Upper lobe of left lung (tissue), 6 donors: ENCODE results near the gene MYO1H. TPM values are rescaled to one million over a fixed set of nuclear protein-coding genes. Genes with fewer than 3 reads are reported as not detected.

Source experiments
- ATAC-seq, 2 donors: fragments of 200-7000 bp; cut with Tn5 transposase; one replicate each; pipeline ENCODE4 v1.9.1; 2022; ENCODE audit warnings: mild to moderate bottlenecking in 2 of 2, moderate library complexity in 2 of 2; ENCODE audit not compliant: low FRiP score in 2 of 2
- DNase-seq, 2 donors: peaks; one replicate each; pipeline ENCODE4 v3.0.0-alpha.2; 2019 to 2020
- H3K27ac ChIP-seq, 4 donors: fragments of 200-600 bp; sonication (generic); one replicate each; pipeline ENCODE4 v1.5.1; 2016 to 2019
- H3K27me3 ChIP-seq, 4 donors: fragments of 200-600 bp; sonication (generic); one replicate each; pipeline ENCODE4 v1.5.1; 2017 to 2019
- H3K36me3 ChIP-seq, 4 donors: fragments of 200-600 bp; sonication (generic); one replicate each; pipeline ENCODE4 v1.5.1; 2016 to 2019
- H3K4me1 ChIP-seq, 4 donors: fragments of 200-600 bp; sonication (generic); one replicate each; pipeline ENCODE4 v1.5.1; 2018 to 2019
- H3K4me3 ChIP-seq, 4 donors: fragments of 200-600 bp; sonication (generic); one replicate each; pipeline ENCODE4 v1.5.1; 2017 to 2019; ENCODE audit warnings: mild to moderate bottlenecking in 2 of 4, moderate library complexity in 1 of 4
- H3K9me3 ChIP-seq, 4 donors: fragments of 200-600 bp; sonication (generic); one replicate each; pipeline ENCODE4 v1.5.1; 2018 to 2019
- CTCF ChIP-seq, 6 experiments: fragments of 450-650 bp in 4 of 6; fragments of 200-600 bp in 2 of 6; sonication (generic) in 2 of 6; IDR thresholded peaks; one replicate each; pipeline ENCODE4 v1.5.1; 2016 to 2019; ENCODE audit warnings: antibody characterized with exemption in 6 of 6
- EP300 ChIP-seq, 4 donors: sonication (generic); formaldehyde crosslinking; IDR thresholded peaks; one replicate each; pipeline ENCODE4 v1.5.1; 2017; ENCODE audit warnings: antibody characterized with exemption in 4 of 4, control low read depth in 2 of 4
- POLR2A ChIP-seq, 4 donors: fragments of 450-650 bp; IDR thresholded peaks; one replicate each; pipeline ENCODE4 v1.5.1; 2016 to 2017; ENCODE audit warnings: antibody characterized with exemption in 4 of 4, mild to moderate bottlenecking in 2 of 4
- POLR2AphosphoS5 ChIP-seq, 2 donors: sonication (generic); formaldehyde crosslinking; IDR thresholded peaks; one replicate each; pipeline ENCODE4 v1.5.1; 2017; ENCODE audit warnings: antibody characterized with exemption in 2 of 2
- WGBS, 2 donors: methylation state at CpG; one replicate each; pipeline ENCODE4 v1.1.5; 2017 to 2018; 5-methylcytosine and 5-hydroxymethylcytosine counted together
- total RNA-seq, 6 donors: library from RNA; depleted of rRNA in 4 of 6; stranded (reverse); fragments of >200 nt in 4 of 6; gene quantifications; one replicate each; pipeline versions ENCODE4 v1.1.0 to v1.2.1, GENCODE V29; 2016 to 2021
- donor health status: DM: no; HTN: no; CAD: no; lungs with moderate emphysema.
- donor health status: DM: no; HTN: yes; CAD: no; lungs with severe emphysema.

Gene MYO1H
- total RNA-seq, 6 donors from 2014 or later: 0.17 to 0.51 (median 0.46) TPM; not detected in 3

GRCh38 chr12:109476807-109477184, 129.1 kb downstream of the MYO1H start:
- H3K4me3 ChIP-seq: peak overlapping the region; percentile 85 to 99 (median 94)
- 0 to 1% methylated on average over 11 of the region's 11 CpGs for WGBS, 2 donors
- no peaks in the 10 kb centered on the region for H3K9me3 ChIP-seq
- peak in 1 of 2 donors; percentile 21 for ATAC-seq
- H3K4me1 ChIP-seq: peaks cover 42 to 68% (median 48%) of the 10 kb centered on the region in 4 donors
- TF ChIP-seq CTCF (IDR thresholded peaks at IDR 0.05): no peak
- TF ChIP-seq POLR2AphosphoS5 (IDR thresholded peaks at IDR 0.05): no peak
- no peak for TF ChIP-seq EP300 (IDR thresholded peaks at IDR 0.05)
- TF ChIP-seq POLR2A (IDR thresholded peaks at IDR 0.05): no peak
- no peak for DNase-seq
- peak overlapping the region; percentile 96 to 100 (median 98) for H3K27ac ChIP-seq
- H3K27me3 ChIP-seq: no peaks in the 10 kb centered on the region
- H3K36me3 ChIP-seq: peaks cover 0 to 9% (median 0%) of the 10 kb centered on the region in 4 donors

- peak; percentile 86 to 96 for DNase-seq
- H3K4me1 ChIP-seq: peaks cover 42 to 64% (median 47%) of the 10 kb centered on the region in 4 donors
- TF ChIP-seq EP300 (IDR thresholded peaks at IDR 0.05) (no peak), CTCF (IDR thresholded peaks at IDR 0.05) (peak in 5 of 6 experiments; percentile 8 to 66 (median 38)), POLR2A (IDR thresholded peaks at IDR 0.05) (peak in 3 of 4 donors; percentile 47 to 77 (median 60)), POLR2AphosphoS5 (IDR thresholded peaks at IDR 0.05) (peak; percentile 65 to 77)
- peaks cover 0 to 13% (median 0%) of the 10 kb centered on the region in 4 donors for H3K36me3 ChIP-seq
- no peaks in the 10 kb centered on the region for H3K9me3 ChIP-seq
- 0% methylated on average over 19 to 45 of the region's 54 CpGs for WGBS, 2 donors
- peak within 1 kb of the TSS; percentile 96 to 100 (median 98) for H3K27ac ChIP-seq
- peak; percentile 97 to 100 for ATAC-seq
- no peaks in the 10 kb centered on the region for H3K27me3 ChIP-seq
- peak within 1 kb of the TSS; percentile 85 to 99 (median 94) for H3K4me3 ChIP-seq
Observed at GRCh38 chr12:109477185-109477962, 129.7 kb downstream of the MYO1H start, which contains the start of the genes KCTD10 and UBE3B. Gene KCTD10, minus strand, starts transcription at chr12:109477300. Its CDS starts 38 bp downstream, at chr12:109477262. Gene UBE3B, plus strand, starts transcription at chr12:109477634. Its CDS starts 5,918 bp downstream, at chr12:109483552.

- WGBS, 2 donors: 4 to 5% methylated on average over 7 to 9 of the region's 9 CpGs
- ATAC-seq: no peak
- Histone ChIP-seq H3K27me3 (no peaks in the 10 kb centered on the region), H3K4me3 (peak overlapping the region; percentile 85 to 99 (median 94)), H3K36me3 (peaks cover 0 to 13% (median under 1%) of the 10 kb centered on the region in 4 donors), H3K27ac (peak overlapping the region; percentile 96 to 100 (median 98)), H3K4me1 (peaks cover 42 to 58% (median 44%) of the 10 kb centered on the region in 4 donors), H3K9me3 (no peaks in the 10 kb centered on the region)
- no peak for DNase-seq
- no peak for TF ChIP-seq EP300 (IDR thresholded peaks at IDR 0.05)
- TF ChIP-seq POLR2AphosphoS5 (IDR thresholded peaks at IDR 0.05): no peak
- TF ChIP-seq POLR2A (IDR thresholded peaks at IDR 0.05): no peak
- TF ChIP-seq CTCF (IDR thresholded peaks at IDR 0.05): no peak
Observed at GRCh38 chr12:109477963-109478315, 130.2 kb downstream of the MYO1H start.

GRCh38 chr12:109479761-109480160, 132.1 kb downstream of the MYO1H start:
- DNase-seq (no peak), ATAC-seq (no peak)
- TF ChIP-seq CTCF (IDR thresholded peaks at IDR 0.05): no peak
- no peak for TF ChIP-seq EP300 (IDR thresholded peaks at IDR 0.05)
- TF ChIP-seq POLR2AphosphoS5 (IDR thresholded peaks at IDR 0.05): no peak
- TF ChIP-seq POLR2A (IDR thresholded peaks at IDR 0.05): no peak
- Histone ChIP-seq H3K4me3 (no peak overlapping the region), H3K36me3 (peaks cover 8 to 23% (median 18%) of the 10 kb centered on the region in 4 donors), H3K4me1 (peaks cover 28 to 40% (median 35%) of the 10 kb centered on the region in 4 donors), H3K9me3 (no peaks in the 10 kb centered on the region), H3K27ac (no peak overlapping the region), H3K27me3 (no peaks in the 10 kb centered on the region)
- 79 to 88% methylated on average over 1 of the region's 1 CpG for WGBS, 2 donors
